Measurements from ENCODE around the gene LYAR. TPM values are rescaled to one million over a fixed set of nuclear protein-coding genes. Genes with fewer than 3 reads are reported as not detected.

LYAR gene
- total and polyA plus RNA-seq, 2 of the 13 experiments (the other 11 are each of a cell fraction or from before 2014, with no cell fraction given): 7.8 to 94.2 TPM

GRCh38 chr4:4260185-4260751 is 29.7 kb downstream of the LYAR start (continued):
- TF ChIP-seq, protein P1, sequence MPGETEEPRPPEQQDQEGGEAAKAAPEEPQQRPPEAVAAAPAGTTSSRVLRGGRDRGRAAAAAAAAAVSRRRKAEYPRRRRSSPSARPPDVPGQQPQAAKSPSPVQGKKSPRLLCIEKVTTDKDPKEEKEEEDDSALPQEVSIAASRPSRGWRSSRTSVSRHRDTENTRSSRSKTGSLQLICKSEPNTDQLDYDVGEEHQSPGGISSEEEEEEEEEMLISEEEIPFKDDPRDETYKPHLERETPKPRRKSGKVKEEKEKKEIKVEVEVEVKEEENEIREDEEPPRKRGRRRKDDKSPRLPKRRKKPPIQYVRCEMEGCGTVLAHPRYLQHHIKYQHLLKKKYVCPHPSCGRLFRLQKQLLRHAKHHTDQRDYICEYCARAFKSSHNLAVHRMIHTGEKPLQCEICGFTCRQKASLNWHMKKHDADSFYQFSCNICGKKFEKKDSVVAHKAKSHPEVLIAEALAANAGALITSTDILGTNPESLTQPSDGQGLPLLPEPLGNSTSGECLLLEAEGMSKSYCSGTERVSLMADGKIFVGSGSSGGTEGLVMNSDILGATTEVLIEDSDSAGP (CRISPR knock-in tag; IDR thresholded peaks at IDR 0.05; ENCODE audit: borderline replicate concordance): peak; percentile 29; the same call in 1 of the 2 replicates
- TF ChIP-seq ZNF17 (CRISPR knock-in tag; IDR thresholded peaks at IDR 0.05) (no peak), CERS6 (CRISPR knock-in tag; IDR thresholded peaks at IDR 0.05) (no peak), ZNF275 (CRISPR knock-in tag; IDR thresholded peaks at IDR 0.05; ENCODE audit: borderline replicate concordance) (no peak), MYNN (CRISPR knock-in tag; IDR thresholded peaks at IDR 0.05; ENCODE audit: low read depth) (no peak), FOXA3 (CRISPR knock-in tag; IDR thresholded peaks at IDR 0.05) (peak; percentile 28; the same call in 1 of the 2 replicates), ZNF670 (CRISPR knock-in tag; IDR thresholded peaks at IDR 0.05; ENCODE audit: borderline replicate concordance) (no peak), AGO1 (IDR thresholded peaks at IDR 0.05; ENCODE audit: low read depth, low read length, poor library complexity, severe bottlenecking) (no peak), ADNP (CRISPR knock-in tag; IDR thresholded peaks at IDR 0.05) (no peak), EED (CRISPR knock-in tag; IDR thresholded peaks at IDR 0.05) (no peak), KDM1A (CRISPR knock-in tag; IDR thresholded peaks at IDR 0.05) (no peak; the same call in 1 of the 2 replicates), SMC3 (IDR thresholded peaks at IDR 0.05; ENCODE audit: low read length) (peak; percentile 23; the same call in 1 of the 2 replicates), ZNF619 (CRISPR knock-in tag; IDR thresholded peaks at IDR 0.05) (no peak), HES4 (CRISPR knock-in tag; IDR thresholded peaks at IDR 0.05; ENCODE audit: borderline replicate concordance) (no peak), TRIM24 (CRISPR knock-in tag; IDR thresholded peaks at IDR 0.05) (no peak), PTBP1 (IDR thresholded peaks at IDR 0.05; ENCODE audit: low read depth, low read length, poor library complexity, severe bottlenecking) (no peak), SSRP1 (CRISPR knock-in tag; IDR thresholded peaks at IDR 0.05) (no peak), HDAC2 (CRISPR knock-in tag; IDR thresholded peaks at IDR 0.05) (no peak), ZNF562 (CRISPR knock-in tag; IDR thresholded peaks at IDR 0.05; ENCODE audit: borderline replicate concordance) (no peak), PAF1 (CRISPR knock-in tag; IDR thresholded peaks at IDR 0.05) (no peak), CEBPG (CRISPR knock-in tag; IDR thresholded peaks at IDR 0.05) (no peak), MTF2 (CRISPR knock-in tag; IDR thresholded peaks at IDR 0.05; ENCODE audit: borderline replicate concordance) (no peak), ZNF572 (CRISPR knock-in tag; IDR thresholded peaks at IDR 0.05) (no peak), PHF5A (CRISPR knock-in tag; IDR thresholded peaks at IDR 0.05; ENCODE audit: low read depth, unreplicated experiment) (no peak), GATAD1 (CRISPR knock-in tag; IDR thresholded peaks at IDR 0.05) (no peak)
- TF ChIP-seq, protein P2, sequence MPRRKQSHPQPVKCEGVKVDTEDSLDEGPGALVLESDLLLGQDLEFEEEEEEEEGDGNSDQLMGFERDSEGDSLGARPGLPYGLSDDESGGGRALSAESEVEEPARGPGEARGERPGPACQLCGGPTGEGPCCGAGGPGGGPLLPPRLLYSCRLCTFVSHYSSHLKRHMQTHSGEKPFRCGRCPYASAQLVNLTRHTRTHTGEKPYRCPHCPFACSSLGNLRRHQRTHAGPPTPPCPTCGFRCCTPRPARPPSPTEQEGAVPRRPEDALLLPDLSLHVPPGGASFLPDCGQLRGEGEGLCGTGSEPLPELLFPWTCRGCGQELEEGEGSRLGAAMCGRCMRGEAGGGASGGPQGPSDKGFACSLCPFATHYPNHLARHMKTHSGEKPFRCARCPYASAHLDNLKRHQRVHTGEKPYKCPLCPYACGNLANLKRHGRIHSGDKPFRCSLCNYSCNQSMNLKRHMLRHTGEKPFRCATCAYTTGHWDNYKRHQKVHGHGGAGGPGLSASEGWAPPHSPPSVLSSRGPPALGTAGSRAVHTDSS (CRISPR knock-in tag; conservative IDR thresholded peaks at IDR 0.05): no peak
- TF ChIP-seq, protein P3, sequence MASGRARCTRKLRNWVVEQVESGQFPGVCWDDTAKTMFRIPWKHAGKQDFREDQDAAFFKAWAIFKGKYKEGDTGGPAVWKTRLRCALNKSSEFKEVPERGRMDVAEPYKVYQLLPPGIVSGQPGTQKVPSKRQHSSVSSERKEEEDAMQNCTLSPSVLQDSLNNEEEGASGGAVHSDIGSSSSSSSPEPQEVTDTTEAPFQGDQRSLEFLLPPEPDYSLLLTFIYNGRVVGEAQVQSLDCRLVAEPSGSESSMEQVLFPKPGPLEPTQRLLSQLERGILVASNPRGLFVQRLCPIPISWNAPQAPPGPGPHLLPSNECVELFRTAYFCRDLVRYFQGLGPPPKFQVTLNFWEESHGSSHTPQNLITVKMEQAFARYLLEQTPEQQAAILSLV (CRISPR knock-in tag; IDR thresholded peaks at IDR 0.05; ENCODE audit: borderline replicate concordance): no peak

Measured in HepG2 (cell line).